Keratinocyte (primary cell): Measurements from ENCODE around the gene TLCD2. TPM values are rescaled to one million over a fixed set of nuclear protein-coding genes. Genes with fewer than 3 reads are reported as not detected.
"Not testable (repeated sequence)": the region's sequence is repeated elsewhere in the genome, so short reads cannot be mapped to it uniquely, and the experiment has no call there.

Source experiments
- DNase-seq: peaks from one replicate; pipeline ENCODE4 v3.0.0-alpha.2; 2011; ENCODE audit warnings: low read depth, missing footprints, low spot score
- FAIRE-seq: peaks from 2 replicates; lab custom pipeline; 2011; peaks lifted over from hg19 to GRCh38; lab: Jason Lieb, UNC
- H2AFZ ChIP-seq: 2 replicates; pipeline ENCODE4 v1.6.0; 2012; ENCODE audit warnings: low read length, control low read depth, inconsistent platforms; ENCODE audit not compliant: control insufficient read depth
- H3K27ac ChIP-seq: 2 replicates; pipeline ENCODE4 v1.5.1; 2011; ENCODE audit warnings: low read length; ENCODE audit not compliant: control insufficient read depth, insufficient read depth
- H3K27me3 ChIP-seq: 3 replicates; pipeline ENCODE4 v1.6.0; 2011; ENCODE audit warnings: low read length; ENCODE audit not compliant: control insufficient read depth, insufficient read depth; ENCODE audit errors: extremely low read depth
- H3K36me3 ChIP-seq, 2 experiments: 2 replicates in 1 of 2; 3 replicates in 1 of 2; pipeline ENCODE4 v1.5.1; 2011; ENCODE audit warnings: low read length in 2 of 2, mild to moderate bottlenecking in 1 of 2; ENCODE audit not compliant: control insufficient read depth in 2 of 2, insufficient read depth in 2 of 2; ENCODE audit errors: extremely low read depth in 1 of 2
- H3K4me1 ChIP-seq: 3 replicates; pipeline ENCODE4 v1.5.1; 2011; ENCODE audit warnings: low read length; ENCODE audit not compliant: control insufficient read depth, insufficient read depth; ENCODE audit errors: extremely low read depth
- H3K4me2 ChIP-seq: 3 replicates; pipeline ENCODE4 v1.6.0; 2011; ENCODE audit warnings: low read depth, low read length; ENCODE audit not compliant: control insufficient read depth, insufficient read depth; ENCODE audit errors: extremely low read depth
- H3K4me3 ChIP-seq, 3 experiments: fragments of 200-600 bp in 1 of 3; sonication (generic) in 1 of 3; 2 replicates in 2 of 3; 3 replicates in 1 of 3; pipeline ENCODE4 v1.5.1; 2011 to 2016; ENCODE audit warnings: low read length in 3 of 3, mild to moderate bottlenecking in 3 of 3, control low read depth in 2 of 3, inconsistent platforms in 1 of 3, low read depth in 1 of 3, mixed read lengths in 1 of 3, mixed run types in 1 of 3, moderate library complexity in 1 of 3; ENCODE audit not compliant: control insufficient read depth in 2 of 3, insufficient read depth in 2 of 3; ENCODE audit errors: extremely low read depth in 1 of 3
- H3K79me2 ChIP-seq: 2 replicates; pipeline ENCODE4 v1.6.0; 2012; ENCODE audit warnings: low read length; ENCODE audit not compliant: control insufficient read depth, insufficient read depth
- H3K9ac ChIP-seq: 3 replicates; pipeline ENCODE4 v1.6.0; 2011; ENCODE audit warnings: low read length; ENCODE audit not compliant: control insufficient read depth, insufficient read depth; ENCODE audit errors: extremely low read depth
- H3K9me1 ChIP-seq: 3 replicates; pipeline ENCODE4 v1.6.0; 2011; ENCODE audit warnings: low read length; ENCODE audit not compliant: control insufficient read depth, insufficient read depth; ENCODE audit errors: extremely low read depth
- H3K9me3 ChIP-seq: 2 replicates; pipeline ENCODE4 v1.5.1; 2012; ENCODE audit warnings: low read depth, low read length; ENCODE audit not compliant: control insufficient read depth
- H4K20me1 ChIP-seq: 3 replicates; pipeline ENCODE4 v1.6.0; 2011; ENCODE audit warnings: low read length; ENCODE audit not compliant: control insufficient read depth, insufficient read depth; ENCODE audit errors: extremely low read depth
- CTCF ChIP-seq, 3 experiments: IDR thresholded peaks in 1 of 3; conservative IDR thresholded peaks in 1 of 3; optimal IDR thresholded peaks in 1 of 3; 2 replicates in 2 of 3; 3 replicates in 1 of 3; pipeline versions ENCODE3 to v1.5.1; 2011; ENCODE audit warnings: low read length in 3 of 3, mild to moderate bottlenecking in 3 of 3, moderate library complexity in 2 of 3, control low read depth in 1 of 3, inconsistent platforms in 1 of 3; ENCODE audit not compliant: insufficient read depth in 2 of 3; ENCODE audit errors: extremely low read depth in 1 of 3
- EZH2 ChIP-seq: IDR thresholded peaks from one replicate; pipeline ENCODE4 v1.6.1; 2012; ENCODE audit warnings: inconsistent platforms, mild to moderate bottlenecking, low read length, moderate library complexity
- dilution Hi-C: fragments of 300-500 bp; cut with MboI; formaldehyde crosslinking; loops from one replicate; pipeline ENCODE4 v1.7.0; 2020; ENCODE audit warnings: low sequenced_read_pairs; ENCODE audit not compliant: extremely low pct_ligation_motif_present
- polyA plus RNA-seq, 5 experiments: library from polyadenylated mRNA; depleted of rRNA in 3 of 5; stranded (reverse) in 3 of 5; stranded (forward) in 1 of 5; unstranded in 1 of 5; fragments of >200 nt; gene quantifications; 1 replicate in 1 of 5; 2 replicates in 3 of 5; 3 replicates in 1 of 5; pipeline versions ENCODE4 v1.2.1 to v1.2.3, GENCODE V29; 2011 to 2012; ENCODE audit warnings: missing spikeins in 2 of 5, low read depth in 1 of 5, low replicate concordance in 1 of 5

Gene TLCD2
- polyA plus RNA-seq, 1 donor (not counting 4 experiments of a cell fraction or from before 2014, with no cell fraction given): 0.75 TPM

- H3K27me3 ChIP-seq: no peaks in the 10 kb centered on the region
- H3K4me2 ChIP-seq: no peak overlapping the region
- H3K27ac ChIP-seq: no peak overlapping the region
- H2AFZ ChIP-seq: no peak overlapping the region
- H4K20me1 ChIP-seq: no peaks in the 10 kb centered on the region
- DNase-seq (no peak), FAIRE-seq (no peak)
- H3K9me1 ChIP-seq: no peaks in the 10 kb centered on the region
- H3K9ac ChIP-seq: no peak overlapping the region
- dilution Hi-C loops: no loop called here
- H3K9me3 ChIP-seq: no peaks in the 10 kb centered on the region
- H3K4me3 ChIP-seq: no peak overlapping the region
- no peaks in the 10 kb centered on the region for H3K4me1 ChIP-seq
- peaks cover 8% of the 10 kb centered on the region for H3K79me2 ChIP-seq
- peaks cover 66 to 73% of the 10 kb centered on the region in 2 experiments for H3K36me3 ChIP-seq
- no peak for TF ChIP-seq CTCF (optimal IDR thresholded peaks at IDR 0.05 in 1 of 3, IDR thresholded peaks at IDR 0.05 in 1 of 3, conservative IDR thresholded peaks at IDR 0.05 in 1 of 3; ENCODE audit: extremely low read depth in 1 of 3, insufficient read depth in 2 of 3, low read length in 3 of 3)
- TF ChIP-seq EZH2: no peak
Observed at GRCh38 chr17:1676401-1676800, 33.8 kb downstream of the TLCD2 start.

GRCh38 chr17:1673041-1673785, 37.0 kb downstream of the TLCD2 start:
- H3K36me3 ChIP-seq: peaks cover 56 to 68% of the 10 kb centered on the region in 2 experiments
- no peak for FAIRE-seq
- TF ChIP-seq CTCF (optimal IDR thresholded peaks at IDR 0.05 in 1 of 3, IDR thresholded peaks at IDR 0.05 in 1 of 3, conservative IDR thresholded peaks at IDR 0.05 in 1 of 3; ENCODE audit: extremely low read depth in 1 of 3, insufficient read depth in 2 of 3, low read length in 3 of 3) (no peak), EZH2 (no peak)
- dilution Hi-C loops: no loop called here
- H3K79me2 ChIP-seq: peaks cover 9% of the 10 kb centered on the region
- no peaks in the 10 kb centered on the region for H3K9me3 ChIP-seq
- H3K4me3 ChIP-seq: no peak overlapping the region
- H3K9me1 ChIP-seq: no peaks in the 10 kb centered on the region
- H2AFZ ChIP-seq: no peak overlapping the region
- peaks cover 2% of the 10 kb centered on the region for H4K20me1 ChIP-seq
- no peaks in the 10 kb centered on the region for H3K27me3 ChIP-seq
- no peak for DNase-seq
- H3K4me2 ChIP-seq: no peak overlapping the region
- H3K9ac ChIP-seq: no peak overlapping the region
- no peaks in the 10 kb centered on the region for H3K4me1 ChIP-seq
- no peak overlapping the region for H3K27ac ChIP-seq

GRCh38 chr17:1663934-1664333, 46.2 kb downstream of the TLCD2 start:
- DNase-seq, FAIRE-seq: not testable (repeated sequence)
- H3K36me3 ChIP-seq: peaks cover 38 to 54% of the 10 kb centered on the region in 2 experiments

More at GRCh38 chr17:1663934-1664333, 46.2 kb downstream of the TLCD2 start:
- H2AFZ ChIP-seq, H3K27me3 ChIP-seq, H3K9me3 ChIP-seq, H3K4me3 ChIP-seq, H3K4me2 ChIP-seq, H4K20me1 ChIP-seq, dilution Hi-C loops, H3K9ac ChIP-seq, H3K27ac ChIP-seq, H3K9me1 ChIP-seq, H3K4me1 ChIP-seq: not testable (repeated sequence)
- H3K79me2 ChIP-seq: peaks cover 13% of the 10 kb centered on the region
